Endothelial cell of umbilical vein (primary cell): ENCODE measurements around the gene PTGER3.

ENCODE experiments used
- EZH2 ChIP-seq: IDR thresholded peaks from 2 replicates; pipeline ENCODE4 v1.6.1; 2012; ENCODE audit warnings: borderline replicate concordance, low read depth, mild to moderate bottlenecking, moderate library complexity, low read length, inconsistent platforms; ENCODE audit not compliant: severe bottlenecking
- JUN ChIP-seq: IDR thresholded peaks from 2 replicates; pipeline ENCODE4 v1.6.1; 2011; ENCODE audit warnings: borderline replicate concordance, low read depth; ENCODE audit not compliant: insufficient read length, insufficient read depth
- MYC ChIP-seq: IDR thresholded peaks from one replicate; pipeline ENCODE4 v1.6.1; 2011; ENCODE audit warnings: mild to moderate bottlenecking, low read depth, low read length
- POLR2A ChIP-seq: IDR thresholded peaks from 2 replicates; pipeline ENCODE4 v1.6.1; 2012; ENCODE audit warnings: low read depth, mild to moderate bottlenecking, control low read depth, low read length
- POLR2AphosphoS5 ChIP-seq: IDR thresholded peaks from 2 replicates; pipeline ENCODE4 v1.6.1; 2012; ENCODE audit warnings: low read depth, mild to moderate bottlenecking, control low read depth, low read length, moderate library complexity; ENCODE audit not compliant: insufficient read depth
- TF ChIP-seq, protein P1 (sequence below), 2 donors: IDR thresholded peaks; 1 replicate in 1 of 2; 2 replicates in 1 of 2; pipeline ENCODE4 v1.5.1; 2011; ENCODE audit warnings: low read length in 2 of 2, mild to moderate bottlenecking in 2 of 2, moderate library complexity in 2 of 2, control low read depth in 1 of 2, inconsistent platforms in 1 of 2, low read depth in 1 of 2; ENCODE audit not compliant: insufficient read depth in 1 of 2; ENCODE audit errors: extremely low read depth in 1 of 2
- TF ChIP-seq, protein P2 (sequence below): IDR thresholded peaks from 2 replicates; pipeline ENCODE4 v1.6.1; 2011; ENCODE audit not compliant: insufficient read depth, insufficient read length

DNA sequence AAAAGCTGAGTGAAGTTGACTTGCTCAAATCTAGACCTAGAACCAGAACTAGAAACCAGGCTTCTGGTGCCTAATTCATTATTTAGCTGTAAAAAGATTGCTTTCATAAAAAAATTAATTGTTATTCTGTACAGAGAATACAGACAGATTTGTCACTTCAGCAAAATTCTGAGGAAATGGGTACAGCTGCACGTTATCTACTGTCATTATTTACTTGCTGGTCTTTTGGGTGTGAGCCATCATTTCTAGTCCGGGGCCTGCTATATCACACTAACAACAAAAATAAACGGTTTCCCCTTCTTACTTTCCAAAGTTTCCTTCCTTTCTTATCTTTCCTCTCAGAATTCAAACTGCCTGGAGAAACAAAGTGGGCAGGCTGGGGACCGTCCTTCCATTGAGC is 68.3 kb downstream of the PTGER3 start:
- TF ChIP-seq JUN: no peak
- TF ChIP-seq, protein P1, sequence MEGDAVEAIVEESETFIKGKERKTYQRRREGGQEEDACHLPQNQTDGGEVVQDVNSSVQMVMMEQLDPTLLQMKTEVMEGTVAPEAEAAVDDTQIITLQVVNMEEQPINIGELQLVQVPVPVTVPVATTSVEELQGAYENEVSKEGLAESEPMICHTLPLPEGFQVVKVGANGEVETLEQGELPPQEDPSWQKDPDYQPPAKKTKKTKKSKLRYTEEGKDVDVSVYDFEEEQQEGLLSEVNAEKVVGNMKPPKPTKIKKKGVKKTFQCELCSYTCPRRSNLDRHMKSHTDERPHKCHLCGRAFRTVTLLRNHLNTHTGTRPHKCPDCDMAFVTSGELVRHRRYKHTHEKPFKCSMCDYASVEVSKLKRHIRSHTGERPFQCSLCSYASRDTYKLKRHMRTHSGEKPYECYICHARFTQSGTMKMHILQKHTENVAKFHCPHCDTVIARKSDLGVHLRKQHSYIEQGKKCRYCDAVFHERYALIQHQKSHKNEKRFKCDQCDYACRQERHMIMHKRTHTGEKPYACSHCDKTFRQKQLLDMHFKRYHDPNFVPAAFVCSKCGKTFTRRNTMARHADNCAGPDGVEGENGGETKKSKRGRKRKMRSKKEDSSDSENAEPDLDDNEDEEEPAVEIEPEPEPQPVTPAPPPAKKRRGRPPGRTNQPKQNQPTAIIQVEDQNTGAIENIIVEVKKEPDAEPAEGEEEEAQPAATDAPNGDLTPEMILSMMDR (IDR thresholded peaks at IDR 0.05; ENCODE audit: extremely low read depth in 1 of 2, insufficient read depth in 1 of 2, low read depth in 1 of 2, low read length in 2 of 2): no peak
- no peak for TF ChIP-seq POLR2AphosphoS5
- TF ChIP-seq, protein P2, sequence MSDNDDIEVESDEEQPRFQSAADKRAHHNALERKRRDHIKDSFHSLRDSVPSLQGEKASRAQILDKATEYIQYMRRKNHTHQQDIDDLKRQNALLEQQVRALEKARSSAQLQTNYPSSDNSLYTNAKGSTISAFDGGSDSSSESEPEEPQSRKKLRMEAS: no peak
- TF ChIP-seq EZH2: no peak
- TF ChIP-seq POLR2A: no peak
- no peak for TF ChIP-seq MYC
